GM12878 (cell line): Measurements from ENCODE around the gene GUCY1B1. TPM values are rescaled to one million over a fixed set of nuclear protein-coding genes. Genes with fewer than 3 reads are reported as not detected.

ENCODE experiments used
- ATAC-seq: fragments of 200-7000 bp; cut with Tn5 transposase; 3 replicates; pipeline ENCODE4 v1.9.1; 2020; ENCODE audit warnings: mild to moderate bottlenecking, moderate library complexity
- BruUV-seq: library from RNA; stranded (reverse); fragments of 400-500 nt; replicated peaks from 2 replicates; lab custom pipeline; 2021; lab: Mats Ljungman, UMichigan
- CTCF ChIA-PET: fragments of 300-600 bp; sonication (Branson Sonifier 250); formaldehyde crosslinking; extraction: SDS; loops from one replicate; lab custom pipeline; 2021; ENCODE audit warnings: inconsistent platforms; lab: Yijun Ruan, JAX
- POLR2A ChIA-PET: fragments of 350-600 bp; formaldehyde crosslinking; extraction: SDS; loops from one replicate; lab custom pipeline; 2021; ENCODE audit warnings: inconsistent platforms; lab: Charles Lee
- RAD21 ChIA-PET: fragments of 300-600 bp; sonication (Branson Sonifier 250); formaldehyde crosslinking; loops from one replicate; lab custom pipeline; 2023; ENCODE audit warnings: antibody characterized with exemption; ENCODE audit not compliant: unreplicated experiment; lab: Charles Lee
- SMC1A ChIA-PET: fragments of 300-600 bp; sonication (Branson Sonifier 250); formaldehyde crosslinking; loops from one replicate; lab custom pipeline; 2023; ENCODE audit not compliant: unreplicated experiment, uncharacterized antibody; lab: Charles Lee
- DNase-seq: peaks from one replicate; pipeline ENCODE4 v3.0.0-alpha.2; 2011; ENCODE audit warnings: low read depth, low spot score
- FAIRE-seq: peaks from 3 replicates; lab custom pipeline; 2011; peaks lifted over from hg19 to GRCh38; lab: Jason Lieb, UNC
- H2AFZ ChIP-seq: 2 replicates; pipeline ENCODE4 v1.6.0; 2011; ENCODE audit warnings: low read depth, low read length, control low read depth; ENCODE audit not compliant: control insufficient read depth
- H3K27ac ChIP-seq: 2 replicates; pipeline ENCODE4 v1.5.1; 2011; ENCODE audit warnings: control low read depth; ENCODE audit not compliant: control insufficient read depth, insufficient read depth
- H3K27me3 ChIP-seq, 2 experiments: replicated peaks in 1 of 2; 2 replicates each; pipeline versions ENCODE4 v1.6.0 to v1.6.1; 2011; ENCODE audit warnings: low read length in 1 of 2; ENCODE audit not compliant: control insufficient read depth in 2 of 2, insufficient read depth in 2 of 2
- H3K36me3 ChIP-seq, 2 experiments: 2 replicates each; pipeline ENCODE4 v1.5.1; 2011; ENCODE audit warnings: low read length in 1 of 2; ENCODE audit not compliant: control insufficient read depth in 2 of 2, insufficient read depth in 2 of 2
- H3K4me1 ChIP-seq: 2 replicates; pipeline ENCODE4 v1.6.1; 2011; ENCODE audit warnings: mild to moderate bottlenecking, low read length, moderate library complexity, mixed read lengths; ENCODE audit not compliant: control insufficient read depth, insufficient read depth
- H3K4me2 ChIP-seq: 2 replicates; pipeline ENCODE4 v1.6.0; 2011; ENCODE audit warnings: control low read depth; ENCODE audit not compliant: control insufficient read depth, insufficient read depth
- H3K4me3 ChIP-seq: fragments of 200-600 bp; sonication (generic); 2 replicates; pipeline ENCODE4 v1.5.1; 2016
- H3K79me2 ChIP-seq: 2 replicates; pipeline ENCODE4 v1.6.0; 2011; ENCODE audit warnings: low read length; ENCODE audit not compliant: control insufficient read depth, insufficient read depth
- H3K9ac ChIP-seq: 2 replicates; pipeline ENCODE4 v1.8.0; 2011; ENCODE audit warnings: low read length, control low read depth, mixed read lengths; ENCODE audit not compliant: control insufficient read depth, insufficient read depth
- H3K9me3 ChIP-seq: replicated peaks from 3 replicates; pipeline ENCODE4 v1.5.1; 2011; ENCODE audit warnings: mild to moderate bottlenecking, low read length; ENCODE audit not compliant: control insufficient read depth, insufficient read depth
- H4K20me1 ChIP-seq: 2 replicates; pipeline ENCODE4 v1.6.0; 2011; ENCODE audit not compliant: control insufficient read depth, insufficient read depth
- ATF7 ChIP-seq: fragments of 450-650 bp; IDR thresholded peaks from 2 replicates; pipeline ENCODE4 v1.6.1; 2016; ENCODE audit warnings: low read depth, mild to moderate bottlenecking
- BHLHE40 ChIP-seq, 2 experiments: fragments of 450-650 bp in 1 of 2; IDR thresholded peaks; 2 replicates each; pipeline ENCODE4 v1.6.1; 2011 to 2017; ENCODE audit warnings: low read depth in 2 of 2, borderline replicate concordance in 1 of 2, improper control_type of control experiment in 1 of 2, low read length in 1 of 2, mild to moderate bottlenecking in 1 of 2
- BRCA1 ChIP-seq: IDR thresholded peaks from 2 replicates; pipeline ENCODE4 v1.6.1; 2011; ENCODE audit warnings: low read depth, low read length, improper control_type of control experiment
- CHD2 ChIP-seq: IDR thresholded peaks from 2 replicates; pipeline ENCODE4 v1.6.1; 2011; ENCODE audit warnings: low read depth, low read length, improper control_type of control experiment, borderline replicate concordance
- GATAD2B ChIP-seq: fragments of 450-650 bp; conservative IDR thresholded peaks from 2 replicates; pipeline ENCODE4 v1.6.1; 2017; ENCODE audit warnings: low read depth, mild to moderate bottlenecking, moderate library complexity
- IRF4 ChIP-seq: IDR thresholded peaks from 2 replicates; pipeline ENCODE4 v1.6.1; 2011; ENCODE audit warnings: low read depth, low read length
- MXI1 ChIP-seq: fragments of 150-350 bp; IDR thresholded peaks from 2 replicates; pipeline ENCODE4 v1.6.1; 2011; ENCODE audit warnings: low read depth, mild to moderate bottlenecking, inconsistent platforms, low read length, improper control_type of control experiment
- NBN ChIP-seq: fragments of 450-650 bp; IDR thresholded peaks from 2 replicates; pipeline ENCODE4 v1.6.1; 2016
- SMC3 ChIP-seq: IDR thresholded peaks from 2 replicates; pipeline ENCODE4 v1.6.1; 2011; ENCODE audit warnings: low read length, improper control_type of control experiment, borderline replicate concordance
- SUZ12 ChIP-seq: fragments of 200-600 bp; sonication (generic); IDR thresholded peaks from one replicate; pipeline ENCODE4 v1.6.1; 2018; ENCODE audit warnings: antibody characterized with exemption, mild to moderate bottlenecking; ENCODE audit not compliant: unreplicated experiment
- TAF1 ChIP-seq: IDR thresholded peaks from 2 replicates; pipeline ENCODE4 v1.6.1; 2011; ENCODE audit warnings: mild to moderate bottlenecking, low read depth, low read length, borderline replicate concordance
- WGBS: methylation state at CpG from one replicate; pipeline ENCODE4 v1.1.6; 2016; ENCODE audit warnings: low lambda C conversion rate; ENCODE audit not compliant: insufficient replicate concordance, insufficient coverage; ENCODE audit errors: missing lambda C conversion rate; 5-methylcytosine and 5-hydroxymethylcytosine counted together
- in situ Hi-C: fragments of 300-500 bp; cut with MboI; formaldehyde crosslinking; loops from 9 replicates; pipeline ENCODE4 v1.14.3; 2018; ENCODE audit warnings: mixed read lengths
- intact Hi-C: fragments of 100-400 bp; cut with micrococcal nuclease; formaldehyde crosslinking; loops from one replicate; pipeline ENCODE4 v1.14.2; 2022; ENCODE audit not compliant: unreplicated experiment
- polyA plus RNA-seq, 11 experiments: library from polyadenylated mRNA; depleted of rRNA in 4 of 11; unstranded in 6 of 11; stranded (reverse) in 5 of 11; fragments of >200 nt; fragmentation: Nextera tagmentation in 4 of 11; fragmentation: Illumina TruSeq in 1 of 11; extraction: Ambion mirVana in 4 of 11; extraction: Trizol in 1 of 11; gene quantifications; 1 replicate in 1 of 11; 2 replicates in 10 of 11; pipeline versions ENCODE4 v1.2.1 to v1.2.3, GENCODE V29; 2011 to 2016; ENCODE audit warnings: inconsistent platforms in 2 of 11, missing spikeins in 2 of 11, low read depth in 1 of 11
- total RNA-seq, 4 experiments: library from RNA; depleted of rRNA in 3 of 4; stranded (reverse); fragments of >200 nt in 3 of 4; fragmentation: Illumina TruSeq in 1 of 4; extraction: Trizol in 1 of 4; gene quantifications; 2 replicates each; pipeline versions ENCODE4 v1.2.1 to v1.2.3, GENCODE V29; 2013 to 2021
- TF ChIP-seq, protein P1 (sequence below): IDR thresholded peaks from 2 replicates; pipeline ENCODE4 v1.6.1; 2012; ENCODE audit warnings: improper control_type of control experiment, low read depth, low read length; ENCODE audit not compliant: insufficient replicate concordance
- TF ChIP-seq, protein P2 (sequence below): fragments of 450-650 bp; IDR thresholded peaks from 2 replicates; pipeline ENCODE4 v1.6.1; 2016; ENCODE audit warnings: mild to moderate bottlenecking
- TF ChIP-seq, protein P3 (sequence below): fragments of 450-650 bp; IDR thresholded peaks from 2 replicates; pipeline ENCODE4 v1.6.1; 2016; ENCODE audit warnings: mild to moderate bottlenecking, moderate library complexity, borderline replicate concordance

The GUCY1B1 gene
- total and polyA plus RNA-seq, 10 of the 15 experiments (the other 5 are each of a cell fraction or from before 2014, with no cell fraction given): 0.60 to 38.5 (median 1.4) TPM

DNA sequence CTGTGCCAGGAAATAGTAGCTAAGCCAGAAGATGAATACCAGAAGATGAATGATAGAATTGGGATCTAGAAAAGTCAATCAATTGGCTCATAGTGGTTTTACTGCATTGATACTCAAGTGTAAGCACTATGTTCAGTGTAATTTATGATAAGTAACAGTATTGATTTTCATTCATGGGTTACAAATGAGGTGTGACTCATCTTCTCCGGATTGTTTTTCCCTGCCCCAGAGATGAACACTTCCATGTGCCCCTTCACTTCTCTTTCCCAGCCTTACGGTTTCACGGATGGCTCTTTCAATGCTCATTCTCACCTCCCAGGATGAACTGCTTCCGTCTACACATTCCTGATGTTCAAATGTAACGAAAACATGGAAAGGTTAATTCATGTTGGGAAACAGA lies 9.8 kb upstream of the GUCY1B1 start:
- Histone ChIP-seq H3K4me2 (no peak overlapping the region), H3K27me3 (no peaks in the 10 kb centered on the region), H3K9ac (no peak overlapping the region), H3K4me3 (no peak overlapping the region), H3K9me3 (no peaks in the 10 kb centered on the region), H4K20me1 (no peaks in the 10 kb centered on the region), H3K4me1 (no peaks in the 10 kb centered on the region), H3K27ac (no peak overlapping the region), H2AFZ (no peak overlapping the region), H3K36me3 (no peaks in the 10 kb centered on the region), H3K79me2 (no peaks in the 10 kb centered on the region)
- ChIA-PET CTCF (interaction anchor here (1.2 to 3.1 kb wide), 3 partner anchors 9 to 76 kb away, joined by 4 to 14 read pairs (median 5); partner anchors contain the start of gene GUCY1B1), SMC1A (interaction anchor here (0.6 to 3.2 kb wide), 14 partner anchors 9 to 135 kb away, joined by 3 to 11 read pairs (median 4); partner anchors contain the start of gene GUCY1B1), RAD21 (interaction anchor here (1.3 to 1.7 kb wide), 2 partner anchors 45 to 220 kb away, joined by 4 to 6 read pairs; no protein-coding TSS in a partner anchor), POLR2A (no interaction called here)
- no TSS peak for BruUV-seq
- WGBS: 42% methylated on average over 5 of the region's 5 CpGs
- in situ Hi-C loops (no loop called here), intact Hi-C loops (no loop called here)
- DNase-seq: no peak
- no peak for ATAC-seq
- no peak for FAIRE-seq
- TF ChIP-seq TAF1 (no peak), MXI1 (no peak), BHLHE40 (IDR thresholded peaks at IDR 0.05; ENCODE audit: borderline replicate concordance in 1 of 2, low read depth in 2 of 2, low read length in 1 of 2) (no peak), NBN (no peak), ATF7 (no peak), BRCA1 (no peak), GATAD2B (no peak), CHD2 (no peak), SMC3 (no peak), SUZ12 (no peak), IRF4 (no peak)
- TF ChIP-seq, protein P1, sequence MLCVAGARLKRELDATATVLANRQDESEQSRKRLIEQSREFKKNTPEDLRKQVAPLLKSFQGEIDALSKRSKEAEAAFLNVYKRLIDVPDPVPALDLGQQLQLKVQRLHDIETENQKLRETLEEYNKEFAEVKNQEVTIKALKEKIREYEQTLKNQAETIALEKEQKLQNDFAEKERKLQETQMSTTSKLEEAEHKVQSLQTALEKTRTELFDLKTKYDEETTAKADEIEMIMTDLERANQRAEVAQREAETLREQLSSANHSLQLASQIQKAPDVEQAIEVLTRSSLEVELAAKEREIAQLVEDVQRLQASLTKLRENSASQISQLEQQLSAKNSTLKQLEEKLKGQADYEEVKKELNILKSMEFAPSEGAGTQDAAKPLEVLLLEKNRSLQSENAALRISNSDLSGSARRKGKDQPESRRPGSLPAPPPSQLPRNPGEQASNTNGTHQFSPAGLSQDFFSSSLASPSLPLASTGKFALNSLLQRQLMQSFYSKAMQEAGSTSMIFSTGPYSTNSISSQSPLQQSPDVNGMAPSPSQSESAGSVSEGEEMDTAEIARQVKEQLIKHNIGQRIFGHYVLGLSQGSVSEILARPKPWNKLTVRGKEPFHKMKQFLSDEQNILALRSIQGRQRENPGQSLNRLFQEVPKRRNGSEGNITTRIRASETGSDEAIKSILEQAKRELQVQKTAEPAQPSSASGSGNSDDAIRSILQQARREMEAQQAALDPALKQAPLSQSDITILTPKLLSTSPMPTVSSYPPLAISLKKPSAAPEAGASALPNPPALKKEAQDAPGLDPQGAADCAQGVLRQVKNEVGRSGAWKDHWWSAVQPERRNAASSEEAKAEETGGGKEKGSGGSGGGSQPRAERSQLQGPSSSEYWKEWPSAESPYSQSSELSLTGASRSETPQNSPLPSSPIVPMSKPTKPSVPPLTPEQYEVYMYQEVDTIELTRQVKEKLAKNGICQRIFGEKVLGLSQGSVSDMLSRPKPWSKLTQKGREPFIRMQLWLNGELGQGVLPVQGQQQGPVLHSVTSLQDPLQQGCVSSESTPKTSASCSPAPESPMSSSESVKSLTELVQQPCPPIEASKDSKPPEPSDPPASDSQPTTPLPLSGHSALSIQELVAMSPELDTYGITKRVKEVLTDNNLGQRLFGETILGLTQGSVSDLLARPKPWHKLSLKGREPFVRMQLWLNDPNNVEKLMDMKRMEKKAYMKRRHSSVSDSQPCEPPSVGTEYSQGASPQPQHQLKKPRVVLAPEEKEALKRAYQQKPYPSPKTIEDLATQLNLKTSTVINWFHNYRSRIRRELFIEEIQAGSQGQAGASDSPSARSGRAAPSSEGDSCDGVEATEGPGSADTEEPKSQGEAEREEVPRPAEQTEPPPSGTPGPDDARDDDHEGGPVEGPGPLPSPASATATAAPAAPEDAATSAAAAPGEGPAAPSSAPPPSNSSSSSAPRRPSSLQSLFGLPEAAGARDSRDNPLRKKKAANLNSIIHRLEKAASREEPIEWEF: no peak
- TF ChIP-seq, protein P2, sequence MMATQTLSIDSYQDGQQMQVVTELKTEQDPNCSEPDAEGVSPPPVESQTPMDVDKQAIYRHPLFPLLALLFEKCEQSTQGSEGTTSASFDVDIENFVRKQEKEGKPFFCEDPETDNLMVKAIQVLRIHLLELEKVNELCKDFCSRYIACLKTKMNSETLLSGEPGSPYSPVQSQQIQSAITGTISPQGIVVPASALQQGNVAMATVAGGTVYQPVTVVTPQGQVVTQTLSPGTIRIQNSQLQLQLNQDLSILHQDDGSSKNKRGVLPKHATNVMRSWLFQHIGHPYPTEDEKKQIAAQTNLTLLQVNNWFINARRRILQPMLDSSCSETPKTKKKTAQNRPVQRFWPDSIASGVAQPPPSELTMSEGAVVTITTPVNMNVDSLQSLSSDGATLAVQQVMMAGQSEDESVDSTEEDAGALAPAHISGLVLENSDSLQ: no peak
- TF ChIP-seq, protein P3, sequence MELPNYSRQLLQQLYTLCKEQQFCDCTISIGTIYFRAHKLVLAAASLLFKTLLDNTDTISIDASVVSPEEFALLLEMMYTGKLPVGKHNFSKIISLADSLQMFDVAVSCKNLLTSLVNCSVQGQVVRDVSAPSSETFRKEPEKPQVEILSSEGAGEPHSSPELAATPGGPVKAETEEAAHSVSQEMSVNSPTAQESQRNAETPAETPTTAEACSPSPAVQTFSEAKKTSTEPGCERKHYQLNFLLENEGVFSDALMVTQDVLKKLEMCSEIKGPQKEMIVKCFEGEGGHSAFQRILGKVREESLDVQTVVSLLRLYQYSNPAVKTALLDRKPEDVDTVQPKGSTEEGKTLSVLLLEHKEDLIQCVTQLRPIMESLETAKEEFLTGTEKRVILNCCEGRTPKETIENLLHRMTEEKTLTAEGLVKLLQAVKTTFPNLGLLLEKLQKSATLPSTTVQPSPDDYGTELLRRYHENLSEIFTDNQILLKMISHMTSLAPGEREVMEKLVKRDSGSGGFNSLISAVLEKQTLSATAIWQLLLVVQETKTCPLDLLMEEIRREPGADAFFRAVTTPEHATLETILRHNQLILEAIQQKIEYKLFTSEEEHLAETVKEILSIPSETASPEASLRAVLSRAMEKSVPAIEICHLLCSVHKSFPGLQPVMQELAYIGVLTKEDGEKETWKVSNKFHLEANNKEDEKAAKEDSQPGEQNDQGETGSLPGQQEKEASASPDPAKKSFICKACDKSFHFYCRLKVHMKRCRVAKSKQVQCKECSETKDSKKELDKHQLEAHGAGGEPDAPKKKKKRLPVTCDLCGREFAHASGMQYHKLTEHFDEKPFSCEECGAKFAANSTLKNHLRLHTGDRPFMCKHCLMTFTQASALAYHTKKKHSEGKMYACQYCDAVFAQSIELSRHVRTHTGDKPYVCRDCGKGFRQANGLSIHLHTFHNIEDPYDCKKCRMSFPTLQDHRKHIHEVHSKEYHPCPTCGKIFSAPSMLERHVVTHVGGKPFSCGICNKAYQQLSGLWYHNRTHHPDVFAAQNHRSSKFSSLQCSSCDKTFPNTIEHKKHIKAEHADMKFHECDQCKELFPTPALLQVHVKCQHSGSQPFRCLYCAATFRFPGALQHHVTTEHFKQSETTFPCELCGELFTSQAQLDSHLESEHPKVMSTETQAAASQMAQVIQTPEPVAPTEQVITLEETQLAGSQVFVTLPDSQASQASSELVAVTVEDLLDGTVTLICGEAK: no peak
